ENCODE data around the gene PRDX5.

GRCh38 chr11:64352995-64353714 lies 35.2 kb downstream of the PRDX5 start:
- TF ChIP-seq POLR2A (IDR thresholded peaks at IDR 0.05) (no peak), CTCF (IDR thresholded peaks at IDR 0.05) (no peak)

Measured in testis (tissue), 2 donors.